GM12878 (cell line): ENCODE measurements around the gene GABRB2. TPM values are rescaled to one million over a fixed set of nuclear protein-coding genes. Genes with fewer than 3 reads are reported as not detected.

ENCODE experiments used
- ATAC-seq: fragments of 200-7000 bp; cut with Tn5 transposase; 3 replicates; pipeline ENCODE4 v1.9.1; 2020; ENCODE audit warnings: mild to moderate bottlenecking, moderate library complexity
- BruUV-seq: library from RNA; stranded (reverse); fragments of 400-500 nt; replicated peaks from 2 replicates; lab custom pipeline; 2021; lab: Mats Ljungman, UMichigan
- CTCF ChIA-PET: fragments of 300-600 bp; sonication (Branson Sonifier 250); formaldehyde crosslinking; extraction: SDS; loops from one replicate; lab custom pipeline; 2021; ENCODE audit warnings: inconsistent platforms; lab: Yijun Ruan, JAX
- POLR2A ChIA-PET: fragments of 350-600 bp; formaldehyde crosslinking; extraction: SDS; loops from one replicate; lab custom pipeline; 2021; ENCODE audit warnings: inconsistent platforms; lab: Charles Lee
- RAD21 ChIA-PET: fragments of 300-600 bp; sonication (Branson Sonifier 250); formaldehyde crosslinking; loops from one replicate; lab custom pipeline; 2023; ENCODE audit warnings: antibody characterized with exemption; ENCODE audit not compliant: unreplicated experiment; lab: Charles Lee
- SMC1A ChIA-PET: fragments of 300-600 bp; sonication (Branson Sonifier 250); formaldehyde crosslinking; loops from one replicate; lab custom pipeline; 2023; ENCODE audit not compliant: unreplicated experiment, uncharacterized antibody; lab: Charles Lee
- DNase-seq: peaks from one replicate; pipeline ENCODE4 v3.0.0-alpha.2; 2011; ENCODE audit warnings: low read depth, low spot score
- FAIRE-seq: peaks from 3 replicates; lab custom pipeline; 2011; peaks lifted over from hg19 to GRCh38; lab: Jason Lieb, UNC
- H2AFZ ChIP-seq: 2 replicates; pipeline ENCODE4 v1.6.0; 2011; ENCODE audit warnings: low read depth, low read length, control low read depth; ENCODE audit not compliant: control insufficient read depth
- H3K27ac ChIP-seq: 2 replicates; pipeline ENCODE4 v1.5.1; 2011; ENCODE audit warnings: control low read depth; ENCODE audit not compliant: control insufficient read depth, insufficient read depth
- H3K27me3 ChIP-seq, 2 experiments: replicated peaks in 1 of 2; 2 replicates each; pipeline versions ENCODE4 v1.6.0 to v1.6.1; 2011; ENCODE audit warnings: low read length in 1 of 2; ENCODE audit not compliant: control insufficient read depth in 2 of 2, insufficient read depth in 2 of 2
- H3K36me3 ChIP-seq, 2 experiments: 2 replicates each; pipeline ENCODE4 v1.5.1; 2011; ENCODE audit warnings: low read length in 1 of 2; ENCODE audit not compliant: control insufficient read depth in 2 of 2, insufficient read depth in 2 of 2
- H3K4me1 ChIP-seq: 2 replicates; pipeline ENCODE4 v1.6.1; 2011; ENCODE audit warnings: mild to moderate bottlenecking, low read length, moderate library complexity, mixed read lengths; ENCODE audit not compliant: control insufficient read depth, insufficient read depth
- H3K4me2 ChIP-seq: 2 replicates; pipeline ENCODE4 v1.6.0; 2011; ENCODE audit warnings: control low read depth; ENCODE audit not compliant: control insufficient read depth, insufficient read depth
- H3K4me3 ChIP-seq: fragments of 200-600 bp; sonication (generic); 2 replicates; pipeline ENCODE4 v1.5.1; 2016
- H3K79me2 ChIP-seq: 2 replicates; pipeline ENCODE4 v1.6.0; 2011; ENCODE audit warnings: low read length; ENCODE audit not compliant: control insufficient read depth, insufficient read depth
- H3K9ac ChIP-seq: 2 replicates; pipeline ENCODE4 v1.8.0; 2011; ENCODE audit warnings: low read length, control low read depth, mixed read lengths; ENCODE audit not compliant: control insufficient read depth, insufficient read depth
- H3K9me3 ChIP-seq: replicated peaks from 3 replicates; pipeline ENCODE4 v1.5.1; 2011; ENCODE audit warnings: mild to moderate bottlenecking, low read length; ENCODE audit not compliant: control insufficient read depth, insufficient read depth
- H4K20me1 ChIP-seq: 2 replicates; pipeline ENCODE4 v1.6.0; 2011; ENCODE audit not compliant: control insufficient read depth, insufficient read depth
- EGR1 ChIP-seq, 2 experiments: IDR thresholded peaks; 1 replicate in 1 of 2; 2 replicates in 1 of 2; pipeline ENCODE4 v1.6.1; 2011 to 2012; ENCODE audit warnings: low read depth in 2 of 2, low read length in 2 of 2, borderline replicate concordance in 1 of 2, mild to moderate bottlenecking in 1 of 2, moderate library complexity in 1 of 2
- FOS ChIP-seq: IDR thresholded peaks from 3 replicates; pipeline ENCODE4 v1.6.1; 2011; ENCODE audit warnings: borderline replicate concordance; ENCODE audit not compliant: insufficient read length; ENCODE audit errors: extremely low read depth
- SIX5 ChIP-seq: IDR thresholded peaks from 2 replicates; pipeline ENCODE4 v1.6.1; 2011; ENCODE audit warnings: mild to moderate bottlenecking, low read depth, low read length, moderate library complexity; ENCODE audit not compliant: severe bottlenecking
- TAF1 ChIP-seq: IDR thresholded peaks from 2 replicates; pipeline ENCODE4 v1.6.1; 2011; ENCODE audit warnings: mild to moderate bottlenecking, low read depth, low read length, borderline replicate concordance
- TBL1XR1 ChIP-seq: IDR thresholded peaks from 2 replicates; pipeline ENCODE4 v1.6.1; 2012; ENCODE audit warnings: low read depth, low read length, improper control_type of control experiment
- WRNIP1 ChIP-seq: IDR thresholded peaks from 2 replicates; pipeline ENCODE4 v1.6.1; 2011; ENCODE audit warnings: low read depth, low read length, improper control_type of control experiment, borderline replicate concordance
- YBX1 ChIP-seq: fragments of 450-650 bp; IDR thresholded peaks from 2 replicates; pipeline ENCODE4 v1.6.1; 2016; ENCODE audit warnings: antibody characterized with exemption
- ZBED1 ChIP-seq: IDR thresholded peaks from 2 replicates; pipeline ENCODE4 v1.6.1; 2016; ENCODE audit warnings: borderline replicate concordance
- ZNF24 ChIP-seq: fragments of 450-650 bp; IDR thresholded peaks from 2 replicates; pipeline ENCODE4 v1.6.1; 2017; ENCODE audit warnings: antibody characterized with exemption, mild to moderate bottlenecking
- in situ Hi-C: fragments of 300-500 bp; cut with MboI; formaldehyde crosslinking; loops from 9 replicates; pipeline ENCODE4 v1.14.3; 2018; ENCODE audit warnings: mixed read lengths
- intact Hi-C: fragments of 100-400 bp; cut with micrococcal nuclease; formaldehyde crosslinking; loops from one replicate; pipeline ENCODE4 v1.14.2; 2022; ENCODE audit not compliant: unreplicated experiment
- polyA plus RNA-seq, 11 experiments: library from polyadenylated mRNA; depleted of rRNA in 4 of 11; unstranded in 6 of 11; stranded (reverse) in 5 of 11; fragments of >200 nt; fragmentation: Nextera tagmentation in 4 of 11; fragmentation: Illumina TruSeq in 1 of 11; extraction: Ambion mirVana in 4 of 11; extraction: Trizol in 1 of 11; gene quantifications; 1 replicate in 1 of 11; 2 replicates in 10 of 11; pipeline versions ENCODE4 v1.2.1 to v1.2.3, GENCODE V29; 2011 to 2016; ENCODE audit warnings: inconsistent platforms in 2 of 11, missing spikeins in 2 of 11, low read depth in 1 of 11
- total RNA-seq, 4 experiments: library from RNA; depleted of rRNA in 3 of 4; stranded (reverse); fragments of >200 nt in 3 of 4; fragmentation: Illumina TruSeq in 1 of 4; extraction: Trizol in 1 of 4; gene quantifications; 2 replicates each; pipeline versions ENCODE4 v1.2.1 to v1.2.3, GENCODE V29; 2013 to 2021

GABRB2 gene
- total and polyA plus RNA-seq, 10 of the 15 experiments (the other 5 are each of a cell fraction or from before 2014, with no cell fraction given) = 0.12 to 0.85 (median 0.43) TPM

DNA sequence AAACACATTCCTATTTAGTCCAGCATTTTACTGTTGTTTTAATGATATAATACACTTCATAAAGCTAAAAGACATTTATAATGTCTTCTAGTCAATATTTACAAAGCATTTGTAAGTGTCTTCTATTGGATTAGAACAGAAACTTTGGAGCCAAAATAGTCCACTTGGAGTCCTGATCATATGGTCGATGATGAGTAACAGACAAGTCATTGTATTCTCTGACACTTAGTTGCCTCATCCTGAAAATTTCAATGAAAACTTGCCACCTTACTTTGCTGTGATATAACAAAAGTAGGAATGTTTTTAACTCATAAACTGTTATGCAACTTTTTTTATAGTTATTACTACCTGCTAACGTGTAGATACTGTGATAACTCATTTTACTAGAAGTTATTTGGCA is 132.5 kb downstream of the GABRB2 start (continued):
- TF ChIP-seq EGR1 (IDR thresholded peaks at IDR 0.05; ENCODE audit: borderline replicate concordance in 1 of 2, low read depth in 2 of 2, low read length in 2 of 2) (no peak), TBL1XR1 (no peak)

DNA sequence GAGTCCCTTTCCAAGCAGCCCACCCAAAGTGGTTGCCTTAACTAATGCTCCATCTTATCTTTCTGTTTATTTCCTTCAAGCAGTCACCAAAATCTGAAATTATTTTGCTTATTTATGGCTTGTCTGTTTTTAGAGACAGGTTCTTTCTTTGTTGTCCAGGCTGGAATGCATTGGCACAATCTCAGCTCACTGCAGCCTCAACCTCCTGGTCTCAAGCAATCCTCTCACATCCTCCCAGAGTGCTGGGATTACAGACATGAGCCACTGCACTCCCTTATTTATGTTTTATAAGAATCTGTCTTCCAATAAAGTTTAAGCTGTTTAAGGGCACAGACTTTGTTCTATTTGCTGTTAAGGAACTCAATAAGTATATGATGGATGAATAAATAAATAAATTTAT is 133.7 kb downstream of the GABRB2 start:
- H3K36me3 ChIP-seq = no peaks in the 10 kb centered on the region
- ChIA-PET SMC1A (no interaction called here), CTCF (no interaction called here), RAD21 (no interaction called here), POLR2A (no interaction called here)
- no peaks in the 10 kb centered on the region for H3K27me3 ChIP-seq
- FAIRE-seq = no peak
- H4K20me1 ChIP-seq = no peaks in the 10 kb centered on the region
- ATAC-seq = no peak
- in situ Hi-C loops (no loop called here), intact Hi-C loops (no loop called here)
- no peaks in the 10 kb centered on the region for H3K79me2 ChIP-seq
- no peak overlapping the region for H3K9ac ChIP-seq
- no peak overlapping the region for H3K4me2 ChIP-seq
- TF ChIP-seq EGR1 (IDR thresholded peaks at IDR 0.05; ENCODE audit: borderline replicate concordance in 1 of 2, low read depth in 2 of 2, low read length in 2 of 2) (no peak), SIX5 (no peak), WRNIP1 (no peak), FOS (no peak), ZNF24 (no peak), TBL1XR1 (no peak), YBX1 (no peak), TAF1 (no peak)
- H3K9me3 ChIP-seq = no peaks in the 10 kb centered on the region
- no peaks in the 10 kb centered on the region for H3K4me1 ChIP-seq
- H3K27ac ChIP-seq = no peak overlapping the region
- no TSS peak for BruUV-seq
- no peak for DNase-seq
- no peak overlapping the region for H2AFZ ChIP-seq
- H3K4me3 ChIP-seq = no peak overlapping the region

DNA sequence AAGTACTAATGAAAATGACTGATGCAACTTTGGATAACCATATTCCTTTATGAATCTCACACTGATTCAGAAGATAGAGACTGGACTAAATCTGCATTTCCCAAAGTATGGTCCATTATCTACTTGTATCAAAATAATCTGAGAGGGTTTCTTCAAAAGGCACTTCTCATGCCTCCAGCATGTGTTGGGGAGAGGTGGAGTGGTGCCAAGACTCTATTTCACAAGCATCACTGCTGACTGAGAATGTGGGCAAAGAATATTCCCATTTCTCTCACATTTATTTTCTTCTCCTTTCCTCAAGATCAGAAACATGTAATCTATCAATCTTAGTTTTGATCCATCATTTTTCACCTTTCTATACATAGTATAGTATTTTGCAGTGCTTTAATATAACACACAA is 135.4 kb downstream of the GABRB2 start:
- intact Hi-C loops = no loop called here
- CTCF ChIA-PET = no interaction called here
- Histone ChIP-seq H3K4me1 (no peaks in the 10 kb centered on the region), H3K27me3 (no peaks in the 10 kb centered on the region), H3K27ac (no peak overlapping the region), H3K9me3 (no peaks in the 10 kb centered on the region), H3K4me3 (no peak overlapping the region), H3K79me2 (no peaks in the 10 kb centered on the region), H2AFZ (no peak overlapping the region), H4K20me1 (no peaks in the 10 kb centered on the region), H3K9ac (no peak overlapping the region), H3K36me3 (no peaks in the 10 kb centered on the region), H3K4me2 (no peak overlapping the region)
- TF ChIP-seq ZBED1 = no peak
- no TSS peak for BruUV-seq
- SMC1A ChIA-PET = no interaction called here
- DNase-seq (no peak), ATAC-seq (no peak), FAIRE-seq (no peak)
- RAD21 ChIA-PET = no interaction called here
- POLR2A ChIA-PET = no interaction called here
- in situ Hi-C loops = no loop called here
